Endothelial cell of umbilical vein (primary cell): Measurements from ENCODE around the gene MORN5. TPM values are rescaled to one million over a fixed set of nuclear protein-coding genes. Genes with fewer than 3 reads are reported as not detected.

Source experiments
- BruUV-seq: library from RNA; stranded (reverse); fragments of 400-500 nt; replicated peaks from 2 replicates; lab custom pipeline; 2021; lab: Mats Ljungman, UMichigan
- CTCF ChIA-PET: fragments of 300-600, 350-600 bp; sonication (Branson Sonifier 250); formaldehyde crosslinking; loops from one replicate; lab custom pipeline; 2021; ENCODE audit warnings: antibody characterized with exemption, inconsistent platforms; lab: Charles Lee
- POLR2A ChIA-PET: fragments of 300-600, 350-600 bp; sonication (Branson Sonifier 250); formaldehyde crosslinking; loops from one replicate; lab custom pipeline; 2021; ENCODE audit warnings: antibody characterized with exemption, inconsistent platforms; lab: Charles Lee
- DNase-seq: peaks from one replicate; pipeline ENCODE4 v3.0.0-alpha.2; 2011; ENCODE audit warnings: low read depth, low spot score
- FAIRE-seq: peaks from 2 replicates; lab custom pipeline; 2011; peaks lifted over from hg19 to GRCh38; lab: Jason Lieb, UNC
- H2AFZ ChIP-seq: 2 replicates; pipeline ENCODE4 v1.6.0; 2012; ENCODE audit warnings: low read depth, low read length, control low read depth, inconsistent platforms
- H3K27ac ChIP-seq: 2 replicates; pipeline ENCODE4 v1.5.1; 2011; ENCODE audit warnings: low read depth, mild to moderate bottlenecking, control low read depth, low read length, moderate library complexity; ENCODE audit not compliant: insufficient read depth
- H3K27me3 ChIP-seq, 2 experiments: 2 replicates each; pipeline versions ENCODE4 v1.6.0 to v1.6.1; 2011; ENCODE audit warnings: low read length in 2 of 2, mixed read lengths in 1 of 2; ENCODE audit not compliant: control insufficient read depth in 2 of 2, insufficient read depth in 2 of 2
- H3K36me3 ChIP-seq, 2 experiments: 2 replicates in 1 of 2; 3 replicates in 1 of 2; pipeline ENCODE4 v1.5.1; 2011; ENCODE audit warnings: low read length in 2 of 2, mild to moderate bottlenecking in 1 of 2, moderate library complexity in 1 of 2; ENCODE audit not compliant: control insufficient read depth in 2 of 2, insufficient read depth in 2 of 2; ENCODE audit errors: extremely low read depth in 1 of 2
- H3K4me1 ChIP-seq: 3 replicates; pipeline ENCODE4 v1.5.1; 2011; ENCODE audit warnings: mild to moderate bottlenecking, low read length; ENCODE audit not compliant: control insufficient read depth, insufficient read depth; ENCODE audit errors: extremely low read depth
- H3K4me2 ChIP-seq: 2 replicates; pipeline ENCODE4 v1.6.1; 2011; ENCODE audit warnings: low read length, control low read depth, mixed read lengths; ENCODE audit not compliant: insufficient read depth
- H3K4me3 ChIP-seq, 3 experiments: fragments of 200-600 bp in 1 of 3; sonication (generic), shearing (Covaris generic) in 1 of 3; replicated peaks in 1 of 3; 2 replicates each; pipeline ENCODE4 v1.5.1; 2011 to 2016; ENCODE audit warnings: control low read depth in 3 of 3, low read length in 3 of 3, mild to moderate bottlenecking in 2 of 3, inconsistent platforms in 1 of 3, low read depth in 1 of 3, moderate library complexity in 1 of 3; ENCODE audit not compliant: insufficient read depth in 1 of 3
- H3K79me2 ChIP-seq: 2 replicates; pipeline ENCODE4 v1.6.0; 2012; ENCODE audit warnings: low read length, inconsistent platforms; ENCODE audit not compliant: control insufficient read depth, insufficient read depth
- H3K9ac ChIP-seq: replicated peaks from 2 replicates; pipeline ENCODE3; 2011; ENCODE audit warnings: low read length, control low read depth; ENCODE audit not compliant: insufficient read depth; ENCODE audit errors: extremely low read depth
- H3K9me1 ChIP-seq: replicated peaks from 3 replicates; pipeline ENCODE4 v1.6.0; 2011; ENCODE audit warnings: mild to moderate bottlenecking, low read length; ENCODE audit not compliant: control insufficient read depth, insufficient read depth; ENCODE audit errors: extremely low read depth
- H3K9me3 ChIP-seq: replicated peaks from 2 replicates; pipeline ENCODE4 v1.5.1; 2012; ENCODE audit warnings: low read length, inconsistent platforms; ENCODE audit not compliant: control insufficient read depth, insufficient read depth
- H4K20me1 ChIP-seq: replicated peaks from 2 replicates; pipeline ENCODE3; 2011; ENCODE audit warnings: mild to moderate bottlenecking, low read length; ENCODE audit not compliant: control insufficient read depth, insufficient read depth; ENCODE audit errors: extremely low read depth
- CTCF ChIP-seq, 2 donors: IDR thresholded peaks; 1 replicate in 1 of 2; 2 replicates in 1 of 2; pipeline ENCODE4 v1.5.1; 2011; ENCODE audit warnings: low read length in 2 of 2, mild to moderate bottlenecking in 2 of 2, moderate library complexity in 2 of 2, control low read depth in 1 of 2, inconsistent platforms in 1 of 2, low read depth in 1 of 2; ENCODE audit not compliant: insufficient read depth in 1 of 2; ENCODE audit errors: extremely low read depth in 1 of 2
- EZH2 ChIP-seq: IDR thresholded peaks from 2 replicates; pipeline ENCODE4 v1.6.1; 2012; ENCODE audit warnings: borderline replicate concordance, low read depth, mild to moderate bottlenecking, moderate library complexity, low read length, inconsistent platforms; ENCODE audit not compliant: severe bottlenecking
- FOS ChIP-seq: IDR thresholded peaks from 2 replicates; pipeline ENCODE4 v1.6.1; 2011; ENCODE audit warnings: mild to moderate bottlenecking, low read length, moderate library complexity, borderline replicate concordance; ENCODE audit not compliant: insufficient read depth
- GATA2 ChIP-seq: IDR thresholded peaks from 2 replicates; pipeline ENCODE4 v1.7.0; 2011; ENCODE audit warnings: low read depth, mild to moderate bottlenecking, moderate library complexity, mixed read lengths, low read length; ENCODE audit not compliant: insufficient read length, insufficient read depth
- JUN ChIP-seq: IDR thresholded peaks from 2 replicates; pipeline ENCODE4 v1.6.1; 2011; ENCODE audit warnings: borderline replicate concordance, low read depth; ENCODE audit not compliant: insufficient read length, insufficient read depth
- MAX ChIP-seq: IDR thresholded peaks from 2 replicates; pipeline ENCODE4 v1.6.1; 2011; ENCODE audit not compliant: insufficient read depth, insufficient read length
- MYC ChIP-seq: IDR thresholded peaks from one replicate; pipeline ENCODE4 v1.6.1; 2011; ENCODE audit warnings: mild to moderate bottlenecking, low read depth, low read length
- POLR2A ChIP-seq: IDR thresholded peaks from 2 replicates; pipeline ENCODE4 v1.6.1; 2012; ENCODE audit warnings: low read depth, mild to moderate bottlenecking, control low read depth, low read length
- POLR2AphosphoS5 ChIP-seq: IDR thresholded peaks from 2 replicates; pipeline ENCODE4 v1.6.1; 2012; ENCODE audit warnings: low read depth, mild to moderate bottlenecking, control low read depth, low read length, moderate library complexity; ENCODE audit not compliant: insufficient read depth
- dilution Hi-C: fragments of 300-500 bp; cut with MboI; formaldehyde crosslinking; loops from one replicate; pipeline ENCODE4 v1.15.0; 2019; ENCODE audit warnings: low sequenced_read_pairs; ENCODE audit not compliant: extremely low pct_ligation_motif_present
- intact Hi-C: fragments of 100-400 bp; cut with micrococcal nuclease; formaldehyde crosslinking; loops from one replicate; pipeline ENCODE4 v1.10.0; 2022
- polyA plus RNA-seq, 4 experiments: library from polyadenylated mRNA; depleted of rRNA in 3 of 4; stranded (reverse) in 3 of 4; unstranded in 1 of 4; fragments of >200 nt; gene quantifications; 2 replicates each; pipeline versions ENCODE4 v1.2.1 to v1.2.3, GENCODE V29; 2011 to 2012; ENCODE audit warnings: missing spikeins in 1 of 4
- total RNA-seq: library from RNA; stranded (reverse); gene quantifications from 2 replicates; pipeline ENCODE4 v1.2.3, GENCODE V29; 2021

Gene MORN5
- total and polyA plus RNA-seq, 2 donors (not counting 3 experiments of a cell fraction or from before 2014, with no cell fraction given), result not detected

DNA sequence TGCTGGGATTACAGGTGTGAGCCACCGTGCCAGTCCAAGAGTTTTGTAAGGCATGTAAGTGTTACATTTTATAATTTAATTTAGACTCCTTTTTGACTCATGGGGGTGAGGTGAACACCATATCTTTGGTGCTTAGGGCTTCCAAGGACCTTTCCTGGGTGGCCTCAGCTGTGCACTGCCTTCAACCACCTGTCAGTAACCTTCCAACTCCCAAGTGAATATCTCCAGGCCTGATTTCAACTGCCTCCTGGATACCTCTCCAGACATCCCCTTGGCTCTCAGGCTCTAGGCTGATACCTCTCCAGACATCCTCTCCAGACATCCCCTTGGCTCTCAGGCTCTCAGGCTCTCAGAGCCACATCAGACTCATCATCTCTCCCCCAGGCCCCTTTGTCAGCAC is 35.7 kb upstream of the MORN5 start:
- Histone ChIP-seq H3K27me3 (no peaks in the 10 kb centered on the region), H3K9me1 (no peaks in the 10 kb centered on the region), H3K4me2 (no peak overlapping the region), H3K79me2 (no peaks in the 10 kb centered on the region), H3K9ac (no peak overlapping the region), H3K4me3 (no peak overlapping the region), H2AFZ (no peak overlapping the region), H3K36me3 (no peaks in the 10 kb centered on the region), H3K27ac (no peak overlapping the region), H3K9me3 (no peaks in the 10 kb centered on the region), H4K20me1 (no peaks in the 10 kb centered on the region), H3K4me1 (peaks cover 20% of the 10 kb centered on the region)
- dilution Hi-C loops, result loop anchor here (25.0 kb wide), 1 partner anchor 238 kb away; the partner anchor contains the start of gene PTGS1
- no TSS peak for BruUV-seq
- FAIRE-seq, result no peak
- ChIA-PET CTCF (interaction anchor here (0.9 to 14.3 kb wide), 21 partner anchors 9 to 685 kb away, joined by 3 to 576 read pairs (median 9); partner anchors contain the start of gene TTLL11), POLR2A (interaction anchor here (1.0 kb wide), 1 partner anchor 183 kb away, joined by 3 read pairs; no protein-coding TSS in a partner anchor)
- DNase-seq, result no peak
- TF ChIP-seq CTCF (IDR thresholded peaks at IDR 0.05; ENCODE audit: extremely low read depth in 1 of 2, insufficient read depth in 1 of 2, low read depth in 1 of 2, low read length in 2 of 2) (no peak), POLR2A (no peak), MYC (no peak), EZH2 (no peak), JUN (no peak), FOS (no peak), POLR2AphosphoS5 (no peak), MAX (no peak), GATA2 (no peak)
- intact Hi-C loops, result loop anchor here (2.0 kb wide), 1 partner anchor 21 kb away; no protein-coding TSS in a partner anchor
